Embryonic facial prominence (tissue), 1 donor: Measurements from ENCODE around the gene LMTK2.

ENCODE experiments used
- DNase-seq: peaks from one replicate; pipeline ENCODE4 v3.0.0-alpha.2; 2016; ENCODE audit errors: extremely low spot score

The LMTK2 gene

DNA sequence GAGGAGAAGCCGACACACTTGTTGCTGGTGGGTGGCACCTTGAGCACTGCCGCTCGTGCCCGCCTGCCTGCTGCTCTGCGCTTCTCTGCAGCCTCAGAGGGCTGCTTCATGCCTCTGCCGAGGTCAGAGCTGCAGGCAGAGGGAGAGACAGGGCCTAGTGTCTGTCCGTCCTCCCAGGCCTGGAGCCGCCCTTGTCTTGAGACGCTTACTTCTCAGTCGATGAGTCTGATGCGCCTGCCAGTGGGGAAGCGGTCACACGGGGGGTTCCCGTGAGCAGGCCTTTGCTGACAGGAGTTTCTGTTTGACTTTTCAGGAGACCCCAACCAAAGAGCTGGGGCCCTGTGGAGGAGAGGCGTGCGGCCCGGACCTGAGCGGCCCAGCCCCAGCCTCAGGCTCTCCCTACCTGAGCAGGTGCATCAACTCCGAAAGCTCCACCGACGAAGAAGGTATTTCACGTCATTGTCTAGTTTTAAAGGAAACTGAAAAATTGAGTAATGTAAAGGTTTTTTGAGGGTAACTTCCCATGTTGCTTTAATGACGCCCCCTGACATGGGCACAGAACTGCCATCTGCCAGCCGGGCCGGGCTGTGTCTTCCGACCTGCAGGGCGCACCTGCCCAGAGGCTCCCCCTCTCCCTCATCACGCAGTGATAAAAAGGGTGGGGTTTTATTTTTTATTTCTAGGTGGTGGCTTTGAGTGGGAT lies 96.8 kb downstream of the LMTK2 start:
- DNase-seq = no peak

DNA sequence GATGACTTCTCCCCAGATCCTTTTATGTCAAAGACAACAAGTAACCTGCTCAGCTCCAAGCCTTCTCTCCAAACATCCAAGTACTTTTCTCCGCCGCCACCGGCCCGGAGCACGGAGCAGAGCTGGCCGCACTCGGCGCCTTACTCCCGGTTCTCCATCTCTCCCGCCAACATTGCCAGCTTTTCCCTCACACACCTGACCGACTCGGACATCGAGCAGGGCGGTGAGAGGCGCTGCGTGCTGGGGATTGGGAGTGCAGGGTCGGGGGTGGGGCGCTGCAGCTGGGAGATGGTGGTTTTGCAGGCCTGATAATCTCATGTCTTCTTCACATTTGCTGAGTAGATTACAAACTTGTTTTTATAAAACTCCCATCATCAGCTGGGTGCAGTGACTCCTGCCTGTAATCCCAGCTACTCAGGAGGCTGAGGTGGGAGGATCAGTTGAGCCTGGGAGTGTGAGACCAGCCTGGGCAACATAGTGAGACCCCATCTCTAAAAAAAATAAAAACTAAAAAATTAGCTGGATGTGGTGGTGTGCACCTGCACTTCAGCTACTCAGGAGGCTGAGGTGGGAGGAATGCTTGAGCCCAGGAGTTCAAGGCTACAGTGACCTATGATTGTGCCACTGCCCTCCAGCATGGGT lies 97.4 kb downstream of the LMTK2 start:
- DNase-seq = no peak

DNA sequence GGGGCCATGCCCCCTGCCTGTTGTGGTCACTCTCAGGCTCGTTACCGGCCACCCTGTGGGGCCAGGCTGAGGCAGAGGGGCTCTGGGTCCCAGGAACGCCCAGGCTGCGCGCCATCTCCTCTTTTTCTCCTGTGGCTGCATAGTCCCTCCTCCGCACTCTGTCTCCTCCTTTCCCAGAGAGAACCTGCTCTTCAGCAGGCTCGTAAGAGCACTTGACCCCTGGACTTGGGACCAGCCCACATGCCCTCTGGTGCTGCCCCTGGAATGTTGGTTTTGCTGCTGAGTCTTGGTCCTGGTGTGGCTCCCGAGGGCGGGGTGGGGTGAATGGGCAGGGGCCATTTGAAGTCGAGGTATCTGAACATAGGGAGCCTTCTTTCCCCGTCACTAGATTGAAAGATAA lies 98.0 kb downstream of the LMTK2 start:
- no peak for DNase-seq

DNA sequence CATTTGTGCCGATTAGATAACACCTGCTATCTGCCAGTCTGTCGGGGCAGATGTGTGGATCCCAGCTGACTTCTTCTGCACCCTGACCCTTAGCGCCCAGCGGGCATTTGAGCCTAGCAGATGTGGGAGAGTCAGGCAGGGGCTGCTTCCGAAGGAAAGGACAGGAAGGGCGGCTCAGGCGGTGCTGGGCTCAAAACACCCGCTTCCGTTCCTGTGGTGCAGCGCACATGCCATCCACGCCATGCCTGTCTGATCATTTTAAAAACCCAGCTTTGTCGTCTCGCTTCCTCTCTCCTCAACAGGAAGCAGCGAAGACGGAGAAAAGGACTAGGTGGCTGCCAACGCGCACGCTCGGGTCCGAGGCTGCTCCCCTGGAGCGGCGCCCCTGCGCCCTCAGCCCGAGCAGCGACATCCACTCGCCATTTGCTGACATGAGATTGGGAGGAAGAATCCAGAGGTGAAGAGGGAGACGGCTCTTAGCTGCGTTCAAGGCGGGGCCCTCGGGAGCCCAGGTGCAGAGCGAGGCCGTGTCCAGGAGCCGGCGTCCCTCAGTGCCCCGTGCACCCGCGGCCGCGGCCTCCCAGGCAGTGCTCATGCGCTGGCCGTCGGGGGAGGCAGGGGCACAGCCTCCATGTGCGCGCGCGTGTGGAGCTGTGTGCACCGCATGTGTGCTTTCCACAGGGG lies 98.6 kb downstream of the LMTK2 start:
- DNase-seq = no peak

DNA sequence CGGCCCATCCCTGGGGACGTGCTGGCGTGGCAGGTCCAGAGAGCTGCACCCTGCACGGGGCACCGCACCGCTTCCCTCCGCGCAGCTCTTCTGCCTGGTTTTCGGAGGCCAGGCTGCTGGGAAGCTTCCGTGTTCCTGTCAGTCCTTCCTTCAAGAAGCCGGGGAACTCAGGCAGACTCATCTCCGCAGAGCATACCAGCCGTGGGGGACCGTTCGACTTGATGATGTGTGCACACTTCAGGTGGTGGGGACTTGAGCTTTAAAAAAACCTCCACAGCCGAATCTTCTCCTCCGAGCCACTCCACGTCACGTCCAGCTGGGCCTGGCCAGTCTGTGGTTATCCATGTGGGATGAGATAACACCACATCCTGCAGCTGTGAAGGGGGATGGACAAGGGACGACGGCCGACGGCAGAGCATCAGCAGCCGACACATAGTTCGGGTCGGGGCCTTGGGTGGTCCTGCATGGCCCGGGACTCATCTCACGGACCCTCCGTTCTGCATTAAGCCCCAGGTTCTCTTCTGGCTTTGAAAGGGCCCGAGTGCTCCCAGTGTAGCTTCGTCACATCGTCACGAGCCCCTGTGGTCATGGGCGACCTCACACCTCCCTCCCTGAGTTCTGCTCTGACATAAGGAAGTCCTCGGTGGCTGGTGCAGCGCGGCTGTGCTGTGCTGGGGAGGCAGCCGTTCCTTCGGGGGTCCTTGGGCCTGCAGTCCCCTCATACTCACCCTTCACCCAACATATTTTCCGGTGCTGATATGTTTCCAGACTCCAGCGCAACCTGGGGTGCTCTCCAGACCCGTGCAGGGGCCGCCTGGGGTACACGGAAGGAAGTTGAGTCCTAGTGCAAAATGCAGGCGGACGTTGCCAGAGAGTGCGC lies 100.0 kb downstream of the LMTK2 start:
- no peak for DNase-seq

DNA sequence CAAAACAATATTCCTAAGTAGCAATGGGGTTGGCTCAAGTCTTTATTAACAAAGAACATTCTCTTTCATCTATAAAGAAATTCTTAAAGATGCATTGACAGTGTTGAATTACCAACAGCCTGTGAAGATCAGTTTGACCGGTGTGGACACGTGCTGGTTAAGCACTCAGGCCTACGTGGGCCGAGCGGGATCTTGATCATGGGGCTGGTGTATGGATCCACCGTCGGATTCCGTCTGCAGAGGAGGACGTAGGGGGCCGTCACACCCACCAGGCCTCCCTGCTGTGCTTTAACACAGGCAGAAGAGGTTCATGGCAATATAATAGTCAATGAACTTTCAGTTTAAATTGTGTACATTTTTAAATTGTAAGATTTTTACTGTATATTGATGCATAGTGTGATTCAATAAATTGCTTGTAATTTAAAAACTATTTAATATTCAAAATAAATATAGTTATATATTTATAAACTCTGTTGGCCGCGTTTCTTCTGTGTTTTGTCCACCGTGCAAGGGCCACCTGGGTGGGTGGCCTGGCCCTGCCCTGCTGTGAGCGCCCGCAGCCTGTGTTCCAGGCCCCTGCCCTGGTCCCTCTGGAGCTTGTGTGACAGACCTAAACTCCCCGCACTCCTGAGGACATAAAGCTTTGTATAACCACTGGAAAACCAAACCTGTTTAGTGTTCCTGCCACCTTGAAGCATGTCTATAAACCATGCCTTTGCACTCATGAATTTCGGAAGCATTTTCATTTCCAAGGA lies 102.7 kb downstream of the LMTK2 start:
- DNase-seq = no peak

DNA sequence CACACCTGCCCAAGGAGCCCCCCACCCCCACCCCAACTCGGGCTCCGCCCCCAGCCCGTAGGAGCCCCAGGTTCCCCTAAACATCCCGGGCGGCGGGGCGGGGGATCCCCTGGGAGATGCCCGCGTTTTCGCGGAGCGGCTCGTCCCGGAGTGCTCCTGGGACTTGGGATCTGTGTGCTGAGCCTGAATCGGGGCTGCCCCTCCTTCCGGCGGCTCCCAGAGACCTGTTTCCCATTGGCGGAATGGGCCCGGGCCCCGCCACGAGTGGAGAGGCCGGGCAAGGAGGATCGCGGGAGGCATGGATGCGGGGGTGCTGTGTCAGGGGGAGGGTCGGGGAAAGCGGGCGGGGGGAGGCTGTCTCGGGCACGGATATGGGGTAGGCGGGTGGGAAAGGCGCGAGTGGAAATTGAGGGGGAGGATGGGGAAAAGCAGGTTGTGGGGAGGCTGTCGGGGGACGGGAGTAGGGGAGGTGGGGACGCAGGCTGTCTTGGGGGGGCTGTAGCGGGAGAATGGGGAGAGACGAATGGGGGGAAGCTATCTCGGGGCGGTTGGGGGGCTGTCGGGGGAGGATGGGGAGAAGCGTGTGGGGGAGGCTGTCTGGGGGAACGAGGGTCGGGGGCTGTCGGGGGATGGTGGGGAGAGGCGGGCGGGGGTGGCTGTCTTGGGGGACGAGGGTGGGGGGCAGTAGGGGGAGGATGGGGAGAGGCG lies 104.0 kb downstream of the LMTK2 start:
- no peak for DNase-seq

DNA sequence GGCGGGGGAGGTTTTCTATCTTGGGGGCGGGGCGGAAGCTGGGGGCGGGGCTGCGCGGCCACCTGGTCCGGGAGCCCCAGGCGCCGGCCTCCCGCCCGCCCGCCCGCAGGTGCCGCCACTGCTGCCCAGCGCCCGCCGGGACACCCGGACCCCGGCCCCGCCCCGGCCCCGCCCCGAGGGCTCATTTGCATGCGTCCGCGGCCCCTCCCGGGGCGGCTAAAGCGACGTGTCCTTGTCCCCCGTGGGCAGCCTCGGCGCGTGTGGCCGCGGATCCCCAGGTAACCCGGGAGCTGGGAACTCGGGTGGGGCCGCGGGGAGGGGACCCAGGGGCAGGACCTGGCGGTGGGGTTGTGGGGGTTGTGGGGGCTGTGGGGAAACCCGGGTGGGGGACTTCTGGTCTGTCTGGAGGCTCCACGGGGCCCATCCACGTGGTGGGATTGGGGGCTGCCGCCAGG lies 104.6 kb downstream of the LMTK2 start, which contains the start of gene BHLHA15:
Gene BHLHA15, plus strand, starts transcription at position 219 of the 455 bp plus-strand sequence. CDS start 871 bp downstream, outside the sequence.
- no peak for DNase-seq

DNA sequence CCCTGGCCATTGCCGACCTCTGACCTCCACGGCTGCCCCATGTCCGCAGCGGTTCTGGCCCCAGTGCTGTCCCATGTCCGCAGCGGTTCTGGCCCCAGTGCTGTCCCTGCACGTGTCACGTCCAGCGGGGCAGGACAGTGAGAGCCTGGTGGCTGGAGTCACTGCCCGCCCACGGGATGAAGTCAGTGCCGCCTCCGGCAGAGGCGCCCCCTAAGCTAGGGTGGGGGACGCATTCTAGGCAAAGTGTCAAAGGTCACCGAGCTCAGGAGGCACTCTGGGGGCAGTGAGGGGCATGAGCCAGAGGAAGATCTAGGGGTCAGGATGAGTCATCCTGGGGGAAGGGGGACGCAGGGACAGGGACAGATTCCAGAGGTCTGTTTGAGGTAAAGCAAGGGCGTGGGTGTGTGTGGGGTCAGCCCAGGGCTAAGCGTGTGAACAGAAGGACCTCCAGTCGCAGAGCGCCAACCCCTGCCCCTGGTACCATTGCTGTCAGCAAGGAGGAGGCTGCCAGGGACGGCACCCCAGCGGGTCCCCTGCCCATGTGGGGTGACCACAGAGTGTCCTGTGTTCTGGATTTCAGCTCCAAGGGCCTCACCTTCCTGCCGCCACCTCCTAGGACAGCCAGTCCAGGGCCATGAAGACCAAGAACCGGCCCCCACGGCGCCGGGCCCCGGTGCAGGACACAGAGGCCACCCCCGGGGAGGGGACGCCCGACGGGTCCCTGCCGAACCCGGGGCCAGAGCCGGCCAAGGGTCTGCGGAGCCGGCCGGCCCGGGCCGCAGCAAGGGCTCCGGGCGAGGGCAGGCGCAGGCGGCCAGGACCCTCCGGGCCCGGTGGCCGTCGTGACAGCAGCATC lies 105.2 kb downstream of the LMTK2 start:
- DNase-seq = no peak

DNA sequence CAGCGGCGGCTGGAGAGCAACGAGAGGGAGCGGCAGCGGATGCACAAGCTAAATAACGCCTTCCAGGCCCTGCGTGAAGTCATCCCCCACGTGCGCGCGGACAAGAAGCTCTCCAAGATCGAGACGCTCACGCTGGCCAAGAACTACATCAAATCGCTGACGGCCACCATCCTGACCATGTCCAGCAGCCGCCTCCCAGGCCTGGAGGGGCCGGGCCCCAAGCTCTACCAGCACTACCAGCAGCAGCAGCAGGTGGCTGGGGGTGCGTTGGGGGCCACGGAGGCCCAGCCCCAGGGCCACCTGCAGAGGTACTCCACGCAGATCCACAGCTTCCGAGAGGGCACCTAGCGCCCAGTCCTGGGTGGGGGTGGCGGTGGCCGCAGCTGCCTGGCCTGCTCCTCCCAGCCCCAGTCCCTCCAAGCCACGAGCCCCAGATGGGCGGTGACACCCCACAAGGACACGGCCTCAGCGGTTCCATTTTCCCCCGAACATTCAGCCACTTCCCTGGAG lies 105.9 kb downstream of the LMTK2 start:
- DNase-seq = no peak

DNA sequence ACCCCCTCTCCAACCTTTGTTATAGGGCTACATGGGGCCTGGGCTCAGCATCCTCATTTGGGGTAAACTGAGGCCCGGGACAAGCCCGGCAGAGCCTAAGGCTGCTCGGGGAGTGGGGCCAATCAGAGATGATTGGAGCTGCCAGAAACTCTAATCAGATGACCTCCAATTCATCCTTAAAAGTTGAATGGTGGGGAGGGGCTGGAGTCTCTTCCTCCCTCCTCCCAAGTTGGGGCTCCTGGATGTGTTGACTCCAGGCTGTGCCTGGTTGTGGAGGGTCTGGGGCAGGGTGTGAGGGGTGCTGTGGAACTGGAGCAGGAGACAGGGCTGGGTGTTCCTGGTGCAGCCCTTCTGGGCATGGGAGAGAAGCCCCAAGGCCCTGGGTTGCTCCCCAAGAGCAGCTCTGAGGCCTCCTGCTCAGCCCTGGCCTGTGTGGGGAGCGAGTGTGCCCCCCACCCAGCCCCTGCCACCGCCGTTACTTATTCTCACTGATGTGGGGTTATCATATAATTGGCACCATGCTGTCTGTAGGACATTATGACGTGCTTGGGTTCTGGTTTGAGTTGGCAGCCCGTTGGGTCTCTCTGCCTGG lies 106.7 kb downstream of the LMTK2 start:
- DNase-seq = no peak

DNA sequence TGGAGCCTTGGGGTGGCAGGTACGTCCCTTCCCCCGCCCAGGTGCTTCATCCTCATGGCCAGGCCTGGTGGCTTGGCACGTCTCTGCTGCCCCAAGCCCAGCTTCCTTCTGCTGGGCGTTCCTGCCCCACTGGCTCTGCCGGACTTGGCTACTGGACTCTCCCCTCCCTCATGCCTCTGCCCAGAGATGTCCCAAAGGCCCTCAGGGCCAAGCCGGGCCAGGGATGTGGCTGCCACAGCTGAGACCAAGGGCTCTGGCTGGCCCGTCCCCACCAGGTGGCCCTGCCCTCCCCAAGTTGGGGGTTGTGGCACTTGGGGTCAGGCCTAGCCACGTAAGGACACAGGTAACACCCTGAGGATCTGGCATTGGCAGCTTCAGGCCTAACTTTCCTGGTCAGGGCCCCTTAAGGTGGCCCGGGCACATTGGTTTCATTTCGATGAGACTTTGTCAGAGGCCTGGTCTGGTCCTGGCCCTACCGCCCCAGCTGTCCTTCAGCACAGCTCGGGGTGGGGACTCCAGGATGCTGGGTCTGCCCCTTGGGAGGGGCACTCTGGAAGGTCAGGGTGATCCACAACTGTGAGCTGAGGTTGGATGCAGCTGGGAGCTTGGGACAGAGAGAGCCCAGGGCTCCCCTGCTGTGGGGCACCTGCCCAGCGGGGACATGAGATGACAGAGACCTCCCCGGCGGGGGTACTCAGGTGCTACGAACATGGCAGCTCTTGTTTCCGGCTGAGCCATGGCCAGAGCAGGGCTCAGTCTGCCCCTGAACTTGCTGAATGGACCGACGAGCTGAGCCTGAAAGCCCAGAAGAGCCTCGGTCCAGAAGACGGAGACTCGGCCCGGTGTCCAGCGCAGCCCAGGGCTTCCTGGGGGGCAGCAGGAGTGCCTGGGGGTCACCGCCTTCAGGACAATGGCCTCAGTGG lies 107.5 kb downstream of the LMTK2 start:
- no peak for DNase-seq

DNA sequence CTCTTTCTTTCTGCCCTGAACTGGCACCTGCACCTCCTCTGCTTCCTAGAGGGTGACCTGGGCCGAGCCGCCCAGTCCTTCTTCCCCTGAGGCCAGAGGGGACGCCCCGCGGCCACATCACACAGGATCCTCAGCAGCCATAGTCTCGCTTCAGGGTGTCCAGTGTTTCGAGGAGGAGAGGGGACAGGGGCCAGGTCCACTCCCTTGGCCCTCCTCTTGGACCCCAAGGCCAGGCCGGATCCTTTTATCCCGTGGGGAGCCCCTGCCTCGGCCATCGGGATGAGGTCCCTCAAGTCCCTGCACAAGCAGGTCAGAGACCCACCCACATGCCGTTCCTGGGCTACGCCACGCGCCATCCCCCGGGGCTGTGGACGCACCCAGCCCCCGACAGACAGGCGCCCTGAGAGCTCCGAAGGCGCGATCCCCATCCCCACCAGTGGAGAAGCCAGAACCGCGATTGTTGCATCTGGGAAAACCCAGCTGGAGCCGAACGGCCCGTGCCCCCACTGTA lies 108.2 kb downstream of the LMTK2 start:
- DNase-seq = no peak

DNA sequence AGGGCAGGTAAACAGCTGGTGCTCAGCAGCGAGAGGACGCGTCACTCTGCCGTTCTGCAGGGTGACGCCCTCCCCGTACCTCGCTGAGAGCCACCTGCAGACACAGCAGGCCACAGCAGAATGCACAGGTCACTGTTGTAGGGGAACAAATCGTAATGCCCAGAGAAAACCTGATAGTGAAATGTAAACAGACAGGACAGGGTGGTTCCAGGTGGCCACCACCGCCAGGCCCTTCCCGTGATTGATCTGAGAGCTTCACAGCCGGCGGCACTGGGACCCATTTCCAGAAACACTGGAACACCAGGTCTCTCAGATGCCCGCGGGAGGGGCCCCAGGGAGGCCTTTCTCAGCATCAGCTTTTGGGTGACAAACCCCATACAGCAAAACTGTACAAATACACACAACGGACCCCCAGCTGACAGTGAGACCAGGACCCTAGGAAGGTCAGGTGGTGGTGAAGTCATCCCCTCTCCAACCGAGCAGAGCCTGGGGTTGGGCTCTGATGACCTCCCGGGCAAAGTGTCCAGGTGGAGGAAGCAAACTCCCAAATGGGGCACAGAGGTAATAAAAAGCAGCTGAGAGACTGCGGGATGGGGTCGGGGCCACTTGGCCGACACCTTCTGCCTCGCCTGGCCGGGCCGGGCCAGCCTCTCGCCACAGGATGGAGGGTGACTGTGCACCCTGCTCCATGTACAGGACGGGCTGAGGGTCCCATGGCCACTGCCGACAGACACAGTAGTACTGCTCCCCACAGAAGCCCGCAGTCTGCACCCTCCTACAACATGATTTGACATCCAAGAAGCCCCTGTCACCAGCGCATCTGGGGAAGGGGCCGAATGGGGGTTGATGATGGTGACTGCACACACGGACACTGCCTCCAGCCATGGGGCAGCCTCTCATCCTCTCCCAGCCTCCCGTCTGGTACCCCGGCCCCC lies 109.2 kb downstream of the LMTK2 start:
- no peak for DNase-seq

DNA sequence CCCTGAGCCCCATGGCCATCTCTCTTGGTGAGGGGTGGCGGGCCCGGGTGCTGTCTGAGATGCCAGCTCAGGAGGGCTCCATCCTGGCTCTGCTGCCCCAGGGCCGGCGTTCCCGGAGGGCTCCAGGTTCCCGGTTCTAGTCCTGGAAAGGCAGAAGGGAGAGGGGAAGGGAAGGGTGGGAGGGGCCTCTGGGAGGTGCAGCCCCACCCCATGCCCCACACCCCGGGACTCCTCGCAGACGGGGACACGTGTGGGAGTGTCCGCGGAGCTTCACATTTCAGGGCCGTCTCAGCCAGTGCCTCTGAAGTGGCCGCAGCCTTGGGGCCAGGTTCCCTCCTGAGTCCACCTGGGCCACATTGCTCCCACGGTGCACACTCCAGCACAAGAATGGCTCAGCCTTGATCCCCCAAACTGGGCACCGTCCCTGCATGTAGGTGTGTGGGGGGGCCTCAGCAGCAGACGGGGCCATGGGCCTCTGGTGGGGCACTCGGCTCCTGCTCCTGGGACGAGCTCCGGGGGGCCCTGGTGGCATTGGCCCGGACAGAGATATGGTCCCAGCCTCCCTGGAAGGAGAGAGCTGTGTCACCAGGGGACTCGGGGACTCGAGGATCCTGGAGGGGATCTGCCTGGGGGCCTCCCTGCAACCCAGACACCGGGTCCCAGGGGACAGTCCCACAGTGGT lies 110.4 kb downstream of the LMTK2 start:
- no peak for DNase-seq
